Left renal cortex interstitium (tissue), 4 donors: ENCODE results near the gene CFLAR. TPM values are rescaled to one million over a fixed set of nuclear protein-coding genes. Genes with fewer than 3 reads are reported as not detected.

Experiments
- DNase-seq, 4 donors: peaks; one replicate each; pipeline ENCODE4 v3.0.0-alpha.2; 2013; ENCODE audit warnings: low read depth in 4 of 4, low spot score in 2 of 4, missing footprints in 1 of 4
- polyA plus RNA-seq, 4 donors: library from polyadenylated mRNA; unstranded; fragments of 120-200 nt; gene quantifications; one replicate each; pipeline ENCODE4 v1.2.1, GENCODE V29; 2013; ENCODE audit not compliant: insufficient read length in 4 of 4

The CFLAR gene
- polyA plus RNA-seq, 4 donors, result 46.2 to 92.5 (median 65.9) TPM

DNA sequence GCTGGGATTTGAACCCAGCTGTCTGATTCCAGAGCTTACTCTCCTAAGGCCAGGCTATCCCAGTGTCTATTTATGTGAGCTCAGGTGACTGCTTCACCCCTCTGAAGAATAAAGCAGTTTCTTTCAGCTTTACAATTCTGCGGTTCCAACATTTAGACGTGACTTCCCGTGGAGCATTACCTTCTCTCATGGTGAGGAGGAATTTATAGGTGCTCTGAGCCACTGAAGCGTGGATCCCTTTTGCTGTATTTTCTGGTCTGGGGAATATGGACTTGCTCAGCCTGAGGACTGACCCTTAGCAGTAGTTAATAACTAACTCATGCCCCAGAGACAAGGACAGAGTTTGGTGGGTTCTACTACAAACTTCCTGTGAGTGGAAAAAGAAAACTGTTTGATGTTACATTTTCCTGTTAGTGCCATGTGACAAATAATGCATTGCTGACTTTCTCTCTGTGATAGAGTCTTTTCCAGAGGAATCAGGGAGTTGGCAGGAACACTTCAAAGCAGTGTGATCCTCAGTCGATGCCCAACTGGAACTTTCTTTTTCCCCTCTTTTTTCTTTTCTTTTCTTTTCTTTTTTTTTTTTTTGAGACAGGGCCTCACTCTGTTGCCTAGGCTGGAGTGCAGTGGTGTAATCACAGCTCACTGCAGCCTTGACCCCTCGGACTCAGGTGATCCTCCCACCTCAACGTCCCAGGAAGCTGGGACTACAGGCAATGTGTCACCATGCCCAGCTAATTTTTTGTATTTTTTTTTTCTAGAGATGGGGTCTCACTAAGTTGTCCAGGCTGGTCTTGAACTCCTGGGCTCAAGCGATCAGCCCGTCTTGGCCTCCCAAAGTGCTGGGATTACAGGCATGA lies 88.9 kb downstream of the CFLAR start:
- no peak for DNase-seq

DNA sequence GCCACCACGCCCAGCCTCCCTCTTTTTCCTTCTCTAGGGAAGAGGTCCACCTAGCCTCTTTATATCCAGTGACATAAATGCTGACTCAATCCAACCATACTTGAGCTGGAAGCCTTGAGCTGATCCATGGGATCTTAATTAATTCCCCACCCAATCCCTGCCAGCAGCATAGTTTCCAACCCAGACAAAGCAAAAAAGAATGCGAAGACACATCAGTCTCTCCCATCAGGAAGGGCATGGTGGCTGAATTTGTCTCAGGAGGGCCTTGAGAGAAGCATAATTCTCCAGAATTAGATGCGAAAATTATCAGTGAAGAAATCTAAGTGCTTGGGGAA lies 89.5 kb downstream of the CFLAR start:
- no peak for DNase-seq

DNA sequence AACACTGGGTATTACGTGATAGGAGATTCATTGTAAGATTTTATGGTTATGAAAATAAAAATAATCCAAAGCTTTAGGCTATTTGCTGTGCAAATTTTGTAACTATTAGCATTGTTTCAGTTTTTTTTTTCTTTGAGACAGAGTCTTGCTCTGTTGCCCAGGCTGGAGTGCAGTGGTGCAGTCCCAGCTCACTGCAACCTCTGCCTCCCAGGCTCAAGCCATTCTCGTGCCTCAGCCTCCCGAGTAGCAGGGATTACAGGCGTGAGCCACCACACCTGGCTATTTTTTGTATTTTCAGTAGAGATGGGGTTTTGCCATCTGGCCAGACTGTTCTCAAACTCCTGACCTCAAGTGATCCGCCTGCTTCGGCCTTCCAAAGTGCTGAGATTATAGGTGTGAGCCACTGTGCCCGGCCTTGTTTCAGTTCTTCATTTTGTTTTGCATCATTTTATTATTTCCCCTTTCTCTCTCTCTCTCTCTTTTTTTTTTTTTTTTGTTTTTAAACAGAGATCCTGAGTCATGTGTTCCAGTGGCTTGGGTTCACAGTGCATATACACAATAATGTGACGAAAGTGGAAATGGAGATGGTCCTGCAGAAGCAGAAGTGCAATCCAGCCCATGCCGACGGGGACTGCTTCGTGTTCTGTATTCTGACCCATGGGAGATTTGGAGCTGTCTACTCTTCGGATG lies 92.7 kb downstream of the CFLAR start:
- DNase-seq, result no peak

DNA sequence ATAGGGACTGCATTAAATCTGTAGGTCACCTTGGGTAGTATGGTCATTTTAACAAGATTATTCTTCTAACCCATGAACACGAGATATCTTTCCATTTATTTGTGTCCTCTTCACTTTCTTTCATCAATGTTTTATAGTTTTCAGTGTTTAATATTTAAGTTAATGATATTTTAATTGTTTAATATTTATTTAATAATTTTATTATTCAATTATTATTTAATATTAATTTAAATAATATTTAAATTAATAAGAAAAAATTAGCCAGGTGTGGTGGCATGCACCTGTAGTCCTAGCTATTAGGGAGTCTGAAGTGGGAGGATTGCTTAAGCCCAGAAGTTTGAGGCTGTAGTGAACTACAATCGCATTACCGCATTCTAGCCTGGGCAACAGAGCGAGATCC lies 100.0 kb downstream of the CFLAR start:
- no peak for DNase-seq

DNA sequence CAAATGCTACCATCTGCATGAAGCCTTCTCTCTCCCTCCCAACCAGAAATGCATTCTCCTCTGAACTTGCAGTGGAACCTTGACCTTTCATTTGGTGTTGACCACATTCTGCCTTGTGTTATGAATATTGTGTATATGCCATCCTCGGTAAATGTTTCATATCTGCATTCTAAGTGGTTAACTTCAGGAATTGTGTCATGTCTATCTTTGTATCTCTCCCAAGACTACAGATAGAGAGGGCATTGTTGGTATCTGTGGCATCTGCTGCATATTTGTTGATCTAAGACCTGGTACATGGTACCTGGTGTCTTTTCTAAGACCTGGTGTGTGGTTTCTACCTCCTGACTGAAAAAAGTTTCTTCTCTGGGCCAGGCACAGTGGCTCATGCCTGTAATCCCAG lies 101.0 kb downstream of the CFLAR start:
- DNase-seq, result no peak

DNA sequence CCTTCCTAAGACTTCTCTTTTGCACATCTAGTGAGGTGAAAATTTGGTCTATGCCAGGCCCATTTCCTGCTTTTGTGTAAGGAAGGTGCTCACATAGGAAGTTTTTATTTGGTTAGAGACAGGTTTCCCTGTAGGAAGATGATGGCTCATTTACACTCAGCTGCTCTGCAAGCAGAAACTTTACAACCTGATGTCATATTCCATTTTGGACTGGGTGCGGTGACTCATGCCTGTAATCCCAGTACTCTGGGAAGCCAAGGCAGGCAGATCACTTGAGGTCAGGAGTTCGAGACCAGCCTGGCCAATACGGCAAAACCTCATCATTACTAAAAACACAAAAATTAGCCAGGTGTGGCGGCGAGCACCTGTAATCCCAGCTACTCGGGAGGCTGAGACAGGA lies 102.8 kb downstream of the CFLAR start:
- no peak for DNase-seq

DNA sequence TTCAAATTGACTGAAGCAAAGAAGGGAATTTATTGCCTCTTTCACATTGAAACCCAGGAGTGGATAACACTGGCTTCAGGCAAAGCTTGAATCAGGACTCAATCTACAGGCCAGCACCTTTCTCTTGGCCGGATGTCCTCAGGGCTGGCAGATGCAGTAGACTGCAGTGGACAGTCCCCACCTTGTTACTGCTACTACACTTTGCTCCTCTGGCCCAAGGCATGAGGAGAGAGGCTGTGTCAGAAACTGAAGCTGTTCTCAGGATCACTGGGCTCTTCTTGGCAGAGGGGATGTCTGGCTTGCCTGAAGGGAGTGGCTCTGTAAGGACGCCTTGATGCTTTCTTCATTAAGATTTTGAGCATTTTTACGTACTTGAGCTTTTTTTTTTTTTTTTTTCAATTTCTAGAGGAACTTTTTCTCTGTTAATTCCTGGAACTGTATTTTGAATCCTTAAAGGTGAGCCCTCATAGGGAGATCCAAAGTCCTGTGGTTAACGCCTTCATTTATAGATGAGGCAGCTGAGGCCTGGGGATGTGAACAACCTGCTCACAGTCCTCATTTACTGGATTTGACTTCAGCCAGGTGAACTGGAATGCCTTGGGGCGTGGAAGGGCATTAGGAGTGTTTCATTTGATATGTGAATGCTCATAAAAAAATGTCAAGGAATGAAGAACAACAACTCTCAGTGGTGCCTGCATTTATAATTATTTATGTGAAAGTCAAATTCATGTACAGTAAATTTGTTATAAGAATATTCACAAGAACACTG lies 103.5 kb downstream of the CFLAR start:
- no peak for DNase-seq

DNA sequence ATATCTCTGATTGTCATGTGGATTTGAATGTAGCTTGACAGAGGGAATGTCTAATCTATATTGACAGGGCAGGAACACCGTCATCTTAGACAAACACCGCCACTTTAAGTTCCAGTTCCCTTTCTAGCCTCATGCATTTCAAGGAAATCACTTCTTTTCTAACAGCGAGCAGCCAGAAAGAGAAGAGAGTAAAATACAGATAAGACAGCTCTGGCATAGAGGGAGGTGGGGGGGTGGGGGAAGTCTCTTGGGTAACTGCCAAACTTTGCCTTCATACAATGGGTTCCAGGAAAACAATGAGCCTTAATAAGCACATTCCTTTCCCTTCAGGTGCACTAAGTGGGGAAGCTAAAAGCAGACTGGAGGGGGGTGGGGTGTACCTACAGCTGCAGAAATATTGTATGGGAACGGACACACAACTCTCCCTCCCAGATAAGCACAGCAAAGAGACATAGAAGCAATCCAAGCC lies 104.2 kb downstream of the CFLAR start:
- DNase-seq, result no peak

DNA sequence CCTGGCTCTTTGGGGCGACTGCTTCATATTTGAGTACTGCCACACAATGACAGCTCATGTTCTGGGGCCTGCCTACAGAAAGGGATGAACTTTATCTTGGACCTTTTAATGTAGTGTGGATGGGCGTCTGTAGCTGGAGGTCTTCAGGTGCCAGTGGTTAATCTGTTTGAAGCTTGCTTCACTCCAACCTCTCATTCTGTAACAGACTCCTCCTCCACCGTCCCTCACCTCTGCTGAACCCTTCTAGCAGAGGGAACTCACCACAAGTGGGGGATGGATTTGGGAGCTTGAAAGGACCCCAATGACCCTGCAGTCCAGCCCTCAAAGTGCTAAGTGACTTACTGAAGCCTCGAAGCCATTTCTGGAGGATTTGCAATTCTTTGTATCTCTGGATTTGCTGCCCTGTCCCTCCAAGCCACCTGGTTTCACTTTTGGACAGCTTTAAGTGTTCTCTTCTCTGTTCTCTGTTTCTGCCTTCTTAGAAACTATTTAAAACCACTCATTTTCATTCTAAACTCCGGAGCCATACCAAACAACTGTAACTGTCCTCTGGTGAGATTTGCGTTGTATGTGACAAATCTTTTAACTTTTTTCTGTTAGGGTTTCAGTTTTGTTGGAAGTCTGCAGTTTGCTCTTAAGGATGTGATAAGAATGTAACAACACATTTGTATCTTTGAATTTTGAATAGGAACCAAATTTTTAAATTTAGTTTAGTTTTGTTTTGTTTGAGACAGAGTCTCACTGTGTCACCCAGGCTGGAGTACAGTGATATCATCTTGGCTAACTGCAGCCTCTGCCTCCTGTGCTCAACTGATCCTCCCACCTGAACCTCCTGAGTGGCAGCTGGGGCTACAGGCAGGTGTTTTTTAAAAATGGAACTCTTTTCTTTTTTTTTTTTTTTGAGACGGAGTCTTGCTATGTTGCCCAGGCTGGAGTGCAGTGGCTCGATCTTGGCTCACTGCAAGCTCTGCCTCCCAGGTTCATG lies 107.4 kb downstream of the CFLAR start:
- DNase-seq, result no peak

Other genes with a start within 250 kb of the CFLAR start
- 10 to 100 TPM; 49.9 to 74.7 (median 71.6) TPM for gene PPIL3, start 227.1 kb upstream of the CFLAR start, polyA plus RNA-seq
- 10 to 100 TPM; 38.0 to 54.3 (median 41.6) TPM for gene NIF3L1, start 226.8 kb upstream of the CFLAR start, polyA plus RNA-seq
- 10 to 100 TPM; 22.0 to 42.2 (median 31.0) TPM for gene ORC2, start 152.5 kb upstream of the CFLAR start, polyA plus RNA-seq
- 10 to 100 TPM; 10.3 to 19.8 (median 14.2) TPM for gene HYCC2, start 44.5 kb upstream of the CFLAR start, polyA plus RNA-seq
- 100 to 1,000 TPM in 2 of 4 donors, 10 to 100 TPM in 2; 94.0 to 138 (median 114) TPM for gene NDUFB3, start 44.2 kb upstream of the CFLAR start, polyA plus RNA-seq
- gene CASP10, start 67.0 kb downstream of the CFLAR start, polyA plus RNA-seq, result 10 to 100 TPM in 1 of 4 donors, 1 to 10 TPM in 3; 6.9 to 11.7 (median 8.8) TPM
- gene CASP8, start 144.4 kb downstream of the CFLAR start, polyA plus RNA-seq, result 10 to 100 TPM; 11.2 to 21.0 (median 12.6) TPM
- gene FLACC1, start 241.2 kb downstream of the CFLAR start, polyA plus RNA-seq, result 1 to 10 TPM in 3 of 4 donors, under 1 TPM in 1; 0.48 to 4.9 (median 2.2) TPM